HepG2 (cell line): ENCODE results near the gene ANKS3. TPM values are rescaled to one million over a fixed set of nuclear protein-coding genes. Genes with fewer than 3 reads are reported as not detected.

Experiments used
- ETV6 ChIP-seq: sonication (generic); formaldehyde crosslinking; conservative IDR thresholded peaks from 2 replicates; pipeline ENCODE4 v1.4.0; 2020; ENCODE audit warnings: missing genetic modification reagents
- HOXD1 ChIP-seq: sonication (generic); formaldehyde crosslinking; IDR thresholded peaks from 2 replicates; pipeline ENCODE4 v1.5.0; 2020; ENCODE audit warnings: missing genetic modification reagents
- IKZF5 ChIP-seq: IDR thresholded peaks from 2 replicates; pipeline ENCODE4 v1.6.1; 2018; ENCODE audit warnings: missing genetic modification reagents, mild to moderate bottlenecking, missing compliant biosample characterization
- MIER3 ChIP-seq: IDR thresholded peaks from 2 replicates; pipeline ENCODE4 v1.6.1; 2016; ENCODE audit warnings: missing compliant biosample characterization, borderline replicate concordance
- TCF7 ChIP-seq: sonication (generic); IDR thresholded peaks from 2 replicates; pipeline ENCODE4 v1.6.1; 2016; ENCODE audit warnings: antibody characterized with exemption, low read depth
- ZNF552 ChIP-seq: sonication (generic); formaldehyde crosslinking; IDR thresholded peaks from 2 replicates; pipeline ENCODE4 v1.9.0; 2022; ENCODE audit warnings: missing genetic modification reagents, mild to moderate bottlenecking, borderline replicate concordance
- ZNF660 ChIP-seq: sonication (generic); formaldehyde crosslinking; IDR thresholded peaks from 2 replicates; pipeline ENCODE4 v1.5.1; 2020; ENCODE audit warnings: mild to moderate bottlenecking, low read depth, missing genetic modification reagents, borderline replicate concordance
- polyA plus RNA-seq, 8 experiments: library from polyadenylated mRNA; depleted of rRNA in 3 of 8; stranded (reverse) in 7 of 8; unstranded in 1 of 8; fragments of >200 nt; fragmentation: Illumina TruSeq in 4 of 8; extraction: Trizol in 4 of 8; gene quantifications; 2 replicates each; pipeline versions ENCODE4 v1.2.1 to v1.2.3, GENCODE V29; 2011 to 2016; ENCODE audit warnings: low read depth in 4 of 8, missing spikeins in 1 of 8, mixed read lengths in 1 of 8; ENCODE audit not compliant: insufficient read depth in 1 of 8
- total RNA-seq, 5 experiments: library from RNA; depleted of rRNA; stranded (reverse); fragments of >200 nt; fragmentation: Illumina TruSeq; extraction: Trizol; gene quantifications; 2 replicates each; pipeline ENCODE4 v1.2.3, GENCODE V29; 2016; ENCODE audit warnings: low read depth in 1 of 5
- TF ChIP-seq, protein P1 (sequence below): sonication (generic); formaldehyde crosslinking; IDR thresholded peaks from one replicate; pipeline ENCODE4 v1.5.1; 2020; ENCODE audit warnings: mild to moderate bottlenecking, missing genetic modification reagents; ENCODE audit errors: not compliant biosample characterization

ANKS3 gene
- total and polyA plus RNA-seq, 2 of the 13 experiments (the other 11 are each of a cell fraction or from before 2014, with no cell fraction given): 11.4 to 15.9 TPM

DNA sequence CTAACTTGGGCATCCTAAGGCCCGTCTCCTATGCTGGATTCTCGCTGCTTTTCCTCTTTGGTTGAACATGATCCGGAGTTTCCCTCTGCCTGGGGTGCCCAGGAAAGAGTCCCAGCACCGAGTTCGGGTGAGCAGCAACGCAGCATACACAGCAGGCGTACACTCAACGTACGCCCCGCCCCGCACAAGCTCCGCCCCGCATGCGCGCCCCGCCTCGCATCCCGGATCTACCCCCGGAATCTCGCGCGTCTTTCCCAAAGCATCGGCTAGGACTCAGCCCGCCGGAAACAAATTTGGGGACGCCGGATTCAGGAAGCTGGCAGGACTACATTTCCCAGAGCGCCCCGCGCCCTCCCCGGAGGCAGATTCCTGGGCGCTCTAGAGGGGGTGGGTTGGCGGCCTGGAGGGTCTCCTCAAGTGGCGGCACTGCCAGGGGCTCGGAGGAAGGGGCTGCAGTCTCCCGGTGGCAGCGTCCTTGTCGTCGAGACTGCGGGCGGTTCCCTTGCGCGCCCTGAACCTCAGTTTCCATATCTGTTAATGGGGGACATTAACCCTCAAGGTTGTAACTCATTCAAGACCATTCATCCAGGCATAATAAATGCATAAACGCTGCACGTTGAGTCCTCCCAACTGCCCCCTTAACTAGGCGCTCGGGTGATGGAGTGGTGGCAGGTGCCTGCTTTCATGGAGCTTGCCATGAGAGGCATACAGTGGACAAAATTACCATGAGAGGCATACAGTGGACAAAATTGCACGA, 34.7 kb upstream of the ANKS3 start (continued):
- TF ChIP-seq, protein P1, sequence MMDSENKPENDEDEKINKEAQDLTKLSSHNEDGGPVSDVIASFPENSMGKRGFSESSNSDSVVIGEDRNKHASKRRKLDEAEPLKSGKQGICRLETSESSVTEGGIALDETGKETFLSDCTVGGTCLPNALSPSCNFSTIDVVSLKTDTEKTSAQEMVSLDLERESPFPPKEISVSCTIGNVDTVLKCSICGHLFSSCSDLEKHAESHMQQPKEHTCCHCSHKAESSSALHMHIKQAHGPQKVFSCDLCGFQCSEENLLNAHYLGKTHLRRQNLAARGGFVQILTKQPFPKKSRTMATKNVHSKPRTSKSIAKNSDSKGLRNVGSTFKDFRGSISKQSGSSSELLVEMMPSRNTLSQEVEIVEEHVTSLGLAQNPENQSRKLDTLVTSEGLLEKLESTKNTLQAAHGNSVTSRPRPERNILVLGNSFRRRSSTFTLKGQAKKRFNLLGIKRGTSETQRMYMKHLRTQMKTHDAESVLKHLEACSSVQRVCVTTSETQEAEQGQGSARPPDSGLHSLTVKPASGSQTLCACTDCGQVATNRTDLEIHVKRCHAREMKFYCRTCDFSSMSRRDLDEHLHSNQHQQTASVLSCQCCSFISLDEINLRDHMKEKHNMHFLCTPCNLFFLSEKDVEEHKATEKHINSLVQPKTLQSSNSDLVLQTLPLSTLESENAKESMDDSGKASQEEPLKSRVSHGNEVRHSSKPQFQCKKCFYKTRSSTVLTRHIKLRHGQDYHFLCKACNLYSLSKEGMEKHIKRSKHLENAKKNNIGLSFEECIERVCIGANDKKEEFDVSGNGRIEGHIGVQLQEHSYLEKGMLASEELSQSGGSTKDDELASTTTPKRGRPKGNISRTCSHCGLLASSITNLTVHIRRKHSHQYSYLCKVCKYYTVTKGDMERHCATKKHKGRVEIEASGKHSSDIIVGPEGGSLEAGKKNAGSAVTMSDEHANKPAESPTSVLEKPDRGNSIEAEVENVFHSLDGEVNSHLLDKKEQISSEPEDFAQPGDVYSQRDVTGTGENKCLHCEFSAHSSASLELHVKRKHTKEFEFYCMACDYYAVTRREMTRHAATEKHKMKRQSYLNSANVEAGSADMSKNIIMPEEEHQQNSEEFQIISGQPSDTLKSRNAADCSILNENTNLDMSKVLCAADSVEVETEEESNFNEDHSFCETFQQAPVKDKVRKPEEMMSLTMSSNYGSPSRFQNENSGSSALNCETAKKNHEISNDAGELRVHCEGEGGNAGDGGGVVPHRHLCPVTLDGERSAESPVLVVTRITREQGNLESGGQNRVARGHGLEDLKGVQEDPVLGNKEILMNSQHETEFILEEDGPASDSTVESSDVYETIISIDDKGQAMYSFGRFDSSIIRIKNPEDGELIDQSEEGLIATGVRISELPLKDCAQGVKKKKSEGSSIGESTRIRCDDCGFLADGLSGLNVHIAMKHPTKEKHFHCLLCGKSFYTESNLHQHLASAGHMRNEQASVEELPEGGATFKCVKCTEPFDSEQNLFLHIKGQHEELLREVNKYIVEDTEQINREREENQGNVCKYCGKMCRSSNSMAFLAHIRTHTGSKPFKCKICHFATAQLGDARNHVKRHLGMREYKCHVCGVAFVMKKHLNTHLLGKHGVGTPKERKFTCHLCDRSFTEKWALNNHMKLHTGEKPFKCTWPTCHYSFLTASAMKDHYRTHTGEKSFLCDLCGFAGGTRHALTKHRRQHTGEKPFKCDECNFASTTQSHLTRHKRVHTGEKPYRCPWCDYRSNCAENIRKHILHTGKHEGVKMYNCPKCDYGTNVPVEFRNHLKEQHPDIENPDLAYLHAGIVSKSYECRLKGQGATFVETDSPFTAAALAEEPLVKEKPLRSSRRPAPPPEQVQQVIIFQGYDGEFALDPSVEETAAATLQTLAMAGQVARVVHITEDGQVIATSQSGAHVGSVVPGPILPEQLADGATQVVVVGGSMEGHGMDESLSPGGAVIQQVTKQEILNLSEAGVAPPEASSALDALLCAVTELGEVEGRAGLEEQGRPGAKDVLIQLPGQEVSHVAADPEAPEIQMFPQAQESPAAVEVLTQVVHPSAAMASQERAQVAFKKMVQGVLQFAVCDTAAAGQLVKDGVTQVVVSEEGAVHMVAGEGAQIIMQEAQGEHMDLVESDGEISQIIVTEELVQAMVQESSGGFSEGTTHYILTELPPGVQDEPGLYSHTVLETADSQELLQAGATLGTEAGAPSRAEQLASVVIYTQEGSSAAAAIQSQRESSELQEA (CRISPR knock-in tag): peak; percentile 2
- no peak for TF ChIP-seq ZNF660 (CRISPR knock-in tag)
- peak; percentile 47 for TF ChIP-seq MIER3 (CRISPR knock-in tag)
- 0 out of 2 replicates have a peak, but pooled peaks have one; percentile 72 for TF ChIP-seq HOXD1 (CRISPR knock-in tag)
- TF ChIP-seq ETV6: no peak
- TF ChIP-seq IKZF5 (CRISPR knock-in tag): peak; percentile 84
- TF ChIP-seq ZNF552: peak; percentile 65; the same call in 1 of the 2 replicates
- no peak for TF ChIP-seq TCF7
